ENCODE data around the gene TBX3. TPM values are rescaled to one million over a fixed set of nuclear protein-coding genes. Genes with fewer than 3 reads are reported as not detected.

TBX3 gene
- polyA plus RNA-seq, 1 donor from 2014 or later: not detected

- Histone ChIP-seq H4K20me1 (ENCODE audit: insufficient read depth) (no peaks in the 10 kb centered on the region), H3K36me3 (ENCODE audit: insufficient read depth, low read length) (no peaks in the 10 kb centered on the region), H3K9me3 (ENCODE audit: low read length) (no peaks in the 10 kb centered on the region), H2AFZ (ENCODE audit: low read depth, low read length) (no peak overlapping the region), H3K79me2 (replicated peaks; ENCODE audit: insufficient read depth, low read length) (no peaks in the 10 kb centered on the region), H3K9ac (ENCODE audit: low read length) (no peak overlapping the region), H3K27me3 (ENCODE audit: insufficient read depth, low read depth, low read length) (peaks cover 99% of the 10 kb centered on the region), H3K27ac (ENCODE audit: low read length) (no peak overlapping the region), H3K4me2 (ENCODE audit: low read length) (no peak overlapping the region), H3K4me3 (ENCODE audit: low read length) (no peak overlapping the region), H3F3A (ENCODE audit: insufficient read depth, low read length, poor library complexity, severe bottlenecking) (no peaks in the 10 kb centered on the region), H3K9me2 (ENCODE audit: insufficient read depth, low read length) (no peaks in the 10 kb centered on the region)
- no peak for TF ChIP-seq POLR2AphosphoS5 (IDR thresholded peaks at IDR 0.05)
- no peak for TF ChIP-seq TAF1 (IDR thresholded peaks at IDR 0.05; ENCODE audit: low read depth)
- TF ChIP-seq CTCF (IDR thresholded peaks at IDR 0.05; ENCODE audit: poor library complexity, severe bottlenecking): no peak
Measured at GRCh38 chr12:114668886-114669288, 15.1 kb downstream of the TBX3 start.

GRCh38 chr12:114668151-114668885, 15.7 kb downstream of the TBX3 start:
- Histone ChIP-seq H3F3A (ENCODE audit: insufficient read depth, low read length, poor library complexity, severe bottlenecking) (no peaks in the 10 kb centered on the region), H3K9me2 (ENCODE audit: insufficient read depth, low read length) (no peaks in the 10 kb centered on the region), H3K4me2 (ENCODE audit: low read length) (peak overlapping the region; percentile 44), H3K9me3 (ENCODE audit: low read length) (no peaks in the 10 kb centered on the region), H3K4me3 (ENCODE audit: low read length) (peak overlapping the region; percentile 51), H2AFZ (ENCODE audit: low read depth, low read length) (no peak overlapping the region), H3K27ac (ENCODE audit: low read length) (no peak overlapping the region), H3K36me3 (ENCODE audit: insufficient read depth, low read length) (no peaks in the 10 kb centered on the region), H4K20me1 (ENCODE audit: insufficient read depth) (no peaks in the 10 kb centered on the region), H3K27me3 (ENCODE audit: insufficient read depth, low read depth, low read length) (peaks cover 99% of the 10 kb centered on the region), H3K79me2 (replicated peaks; ENCODE audit: insufficient read depth, low read length) (no peaks in the 10 kb centered on the region), H3K9ac (ENCODE audit: low read length) (no peak overlapping the region)
- TF ChIP-seq SMC3 (conservative IDR thresholded peaks at IDR 0.05; ENCODE audit: poor library complexity) (peak; percentile 90), RAD21 (conservative IDR thresholded peaks at IDR 0.05) (peak; percentile 88), MXI1 (conservative IDR thresholded peaks at IDR 0.05; ENCODE audit: poor library complexity, severe bottlenecking) (no peak), CTCF (IDR thresholded peaks at IDR 0.05; ENCODE audit: poor library complexity, severe bottlenecking) (peak; percentile 81)

- Histone ChIP-seq H2AFZ (ENCODE audit: low read depth, low read length) (no peak overlapping the region), H3F3A (ENCODE audit: insufficient read depth, low read length, poor library complexity, severe bottlenecking) (no peaks in the 10 kb centered on the region), H3K79me2 (replicated peaks; ENCODE audit: insufficient read depth, low read length) (no peaks in the 10 kb centered on the region), H3K4me2 (ENCODE audit: low read length) (no peak overlapping the region), H3K36me3 (ENCODE audit: insufficient read depth, low read length) (no peaks in the 10 kb centered on the region), H4K20me1 (ENCODE audit: insufficient read depth) (no peaks in the 10 kb centered on the region), H3K9ac (ENCODE audit: low read length) (no peak overlapping the region), H3K9me3 (ENCODE audit: low read length) (no peaks in the 10 kb centered on the region), H3K9me2 (ENCODE audit: insufficient read depth, low read length) (no peaks in the 10 kb centered on the region), H3K27me3 (ENCODE audit: insufficient read depth, low read depth, low read length) (peaks cover 99% of the 10 kb centered on the region), H3K27ac (ENCODE audit: low read length) (no peak overlapping the region), H3K4me3 (ENCODE audit: low read length) (peak overlapping the region; percentile 51)
- TF ChIP-seq MXI1 (conservative IDR thresholded peaks at IDR 0.05; ENCODE audit: poor library complexity, severe bottlenecking): no peak
Measured at GRCh38 chr12:114667669-114668150, 16.3 kb downstream of the TBX3 start.
